Stimulated activated CD4-positive, alpha-beta T cell treated with anti-CD3 and anti-CD28 coated beads, Interleukin-15, amount 100 ng/mL, for 48 hours (primary cell): ENCODE data around the gene PTDSS2.
"Not testable (repeated sequence)": the region's sequence is repeated elsewhere in the genome, so short reads cannot be mapped to it uniquely, and the experiment has no call there.

Source experiments
- DNase-seq, 2 donors: peaks; one replicate each; pipeline ENCODE4 v3.0.0-alpha.2; 2020; ENCODE audit warnings: low read depth in 2 of 2

Gene PTDSS2

GRCh38 chr11:504994-505344, 54.9 kb downstream of the PTDSS2 start:
- no peak for DNase-seq

DNA sequence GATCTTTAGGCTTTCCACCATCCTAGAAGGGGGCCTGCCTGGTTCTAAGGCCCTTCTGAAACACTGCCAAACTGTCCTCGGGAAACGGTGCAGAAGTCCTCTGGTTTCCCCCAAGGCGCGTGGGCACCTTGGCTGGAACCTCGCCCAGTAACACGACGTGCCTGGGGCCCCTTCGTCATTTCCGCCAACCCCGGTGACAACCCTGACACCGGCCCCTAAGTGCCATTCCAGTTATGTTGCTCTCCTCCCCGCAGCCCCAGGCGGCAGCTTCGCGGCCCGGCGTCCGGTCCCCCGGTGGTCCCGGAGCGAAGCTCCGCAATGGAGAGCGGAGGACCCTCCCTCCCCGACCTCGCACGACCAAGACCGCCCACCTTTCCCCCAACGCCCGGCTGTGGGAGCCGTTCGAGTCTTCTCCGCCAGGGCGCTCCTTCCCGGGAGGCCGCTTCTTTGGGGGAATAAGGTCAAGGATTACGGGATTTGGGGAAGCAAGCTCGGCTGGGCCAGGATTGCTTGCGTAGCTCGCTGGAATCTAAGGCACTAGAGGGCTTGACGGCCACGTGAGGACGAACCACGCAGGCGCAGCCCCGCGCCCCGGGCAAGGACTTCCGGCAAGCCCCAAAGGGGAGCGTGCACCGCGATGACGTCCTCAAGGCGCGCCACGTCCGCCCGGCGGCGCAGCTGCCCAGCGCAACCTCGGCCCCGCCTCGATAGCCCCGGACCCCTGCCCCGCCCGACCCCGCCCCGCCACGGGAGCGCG, 56.3 kb downstream of the PTDSS2 start:
- DNase-seq, result peak; percentile 95 to 97

- DNase-seq, result peak; percentile 100
These were observed 57.1 kb downstream of the PTDSS2 start, which contains the start of gene RNH1 for GRCh38 chr11:506995-507726. RNH1 (minus strand) TSS chr11:507242; CDS start chr11:502162, 5,080 bp downstream.

GRCh38 chr11:507727-508515, 57.8 kb downstream of the PTDSS2 start:
- no peak for DNase-seq

GRCh38 chr11:508956-509355, 58.9 kb downstream of the PTDSS2 start:
- DNase-seq, result no peak

- DNase-seq, result no peak
These were observed 62.9 kb downstream of the PTDSS2 start for GRCh38 chr11:512761-513595.

- no peak for DNase-seq
These were observed 64.5 kb downstream of the PTDSS2 start for GRCh38 chr11:514606-515005.

DNA sequence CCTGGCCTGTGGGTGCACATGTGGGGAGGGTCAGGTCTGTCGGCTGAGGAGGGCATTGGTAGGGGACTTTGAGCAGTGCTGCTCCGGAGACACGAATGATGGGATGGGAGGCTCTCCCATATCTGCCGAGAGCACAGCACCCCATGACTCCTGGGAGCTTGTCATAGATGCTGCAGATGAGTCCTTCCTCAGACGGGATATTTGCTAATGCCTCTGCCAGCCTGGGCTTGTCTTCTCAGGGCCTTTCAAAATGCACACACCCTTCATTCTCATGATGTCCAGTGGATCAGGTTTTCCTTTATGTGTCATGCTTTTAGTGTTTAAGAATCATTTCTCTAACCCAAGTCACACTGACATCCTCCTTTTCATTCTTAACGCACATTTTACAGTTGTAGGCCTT, 65.1 kb downstream of the PTDSS2 start:
- DNase-seq, result no peak

DNA sequence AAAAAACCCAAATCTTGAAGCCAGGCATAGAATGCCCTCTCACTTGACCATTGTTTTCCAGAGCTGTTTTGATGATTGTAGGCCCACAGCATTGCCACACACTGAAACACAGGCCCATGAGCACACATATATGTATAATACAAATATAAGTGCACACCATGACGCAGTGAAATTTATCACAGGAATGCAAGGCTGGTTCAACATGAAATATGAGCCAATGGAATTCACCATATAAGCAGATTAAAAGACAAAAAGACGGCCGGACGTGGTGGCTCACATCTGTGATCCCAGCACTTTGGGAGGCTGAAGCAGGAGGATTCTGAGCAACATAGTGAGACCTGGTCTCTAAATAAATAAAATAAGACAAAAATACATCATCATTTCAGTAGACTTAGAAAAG, 66.3 kb downstream of the PTDSS2 start:
- no peak for DNase-seq

- not testable (repeated sequence) for DNase-seq
These were observed 67.0 kb downstream of the PTDSS2 start for GRCh38 chr11:516918-517685.

DNA sequence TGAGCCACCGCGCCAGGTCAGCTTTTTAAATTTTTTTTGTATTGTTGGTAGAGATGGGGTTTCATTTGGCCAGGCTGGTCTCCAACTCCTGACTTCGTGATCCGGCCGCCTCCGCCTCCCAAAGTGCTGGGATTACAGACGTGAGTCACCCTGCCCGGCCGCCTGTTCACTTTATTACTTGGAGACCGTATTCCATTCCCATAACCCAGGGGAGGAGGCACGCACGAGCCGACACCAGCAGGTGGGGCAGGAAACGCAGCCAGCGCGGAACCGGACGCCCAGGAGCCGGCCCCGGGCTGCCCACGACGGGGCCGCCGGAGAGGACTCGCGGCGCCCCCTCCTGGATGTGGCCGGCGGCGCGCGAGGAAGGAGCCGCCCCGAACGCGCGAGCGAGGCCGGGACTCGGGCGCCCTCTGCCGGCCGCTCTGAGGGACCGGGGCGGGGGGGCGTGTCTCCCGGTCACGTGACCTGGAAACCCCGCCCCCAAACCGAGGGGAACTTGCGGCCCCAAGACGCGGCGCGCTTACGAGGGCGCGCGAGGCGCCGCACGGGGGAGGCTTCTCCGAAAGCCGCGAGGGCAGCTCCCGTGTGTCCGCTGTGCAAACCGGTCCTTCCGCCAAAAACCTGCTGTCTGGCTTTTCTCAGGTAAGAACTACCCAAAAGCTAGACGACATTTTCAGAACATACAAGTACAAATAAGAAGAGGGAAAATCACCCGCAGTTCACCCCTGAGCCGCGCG, 68.6 kb downstream of the PTDSS2 start:
- DNase-seq, result peak; percentile 83 to 84

- DNase-seq, result no peak
These were observed 70.5 kb downstream of the PTDSS2 start for GRCh38 chr11:520428-521176.

DNA sequence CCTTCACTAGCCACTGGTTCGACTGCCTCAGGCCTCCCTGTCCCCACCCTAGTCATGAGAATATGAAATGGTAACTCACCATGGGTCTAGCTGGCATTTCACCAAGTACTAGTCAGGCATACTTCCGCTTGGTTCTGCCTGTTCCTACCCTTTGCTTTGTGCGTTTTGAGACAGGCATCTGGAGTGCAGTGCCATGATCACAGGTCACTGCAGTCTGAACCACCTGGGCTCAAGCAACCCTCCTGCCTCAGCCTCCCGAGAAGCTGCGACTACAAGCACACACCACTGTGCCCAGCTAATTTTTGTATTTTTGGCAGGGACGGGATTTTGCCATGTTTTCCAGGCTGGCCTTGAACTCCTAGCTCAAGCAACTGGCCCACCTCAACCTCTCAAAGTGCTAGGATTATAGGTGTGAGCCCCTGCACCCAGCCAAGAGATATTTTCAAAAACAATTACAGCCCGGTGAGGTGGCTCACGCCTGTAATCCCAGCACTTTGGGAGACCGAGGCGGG, 71.2 kb downstream of the PTDSS2 start:
- no peak for DNase-seq

GRCh38 chr11:526192-526591, 76.1 kb downstream of the PTDSS2 start:
- DNase-seq, result no peak

GRCh38 chr11:528166-528814, 78.2 kb downstream of the PTDSS2 start:
- no peak for DNase-seq

DNA sequence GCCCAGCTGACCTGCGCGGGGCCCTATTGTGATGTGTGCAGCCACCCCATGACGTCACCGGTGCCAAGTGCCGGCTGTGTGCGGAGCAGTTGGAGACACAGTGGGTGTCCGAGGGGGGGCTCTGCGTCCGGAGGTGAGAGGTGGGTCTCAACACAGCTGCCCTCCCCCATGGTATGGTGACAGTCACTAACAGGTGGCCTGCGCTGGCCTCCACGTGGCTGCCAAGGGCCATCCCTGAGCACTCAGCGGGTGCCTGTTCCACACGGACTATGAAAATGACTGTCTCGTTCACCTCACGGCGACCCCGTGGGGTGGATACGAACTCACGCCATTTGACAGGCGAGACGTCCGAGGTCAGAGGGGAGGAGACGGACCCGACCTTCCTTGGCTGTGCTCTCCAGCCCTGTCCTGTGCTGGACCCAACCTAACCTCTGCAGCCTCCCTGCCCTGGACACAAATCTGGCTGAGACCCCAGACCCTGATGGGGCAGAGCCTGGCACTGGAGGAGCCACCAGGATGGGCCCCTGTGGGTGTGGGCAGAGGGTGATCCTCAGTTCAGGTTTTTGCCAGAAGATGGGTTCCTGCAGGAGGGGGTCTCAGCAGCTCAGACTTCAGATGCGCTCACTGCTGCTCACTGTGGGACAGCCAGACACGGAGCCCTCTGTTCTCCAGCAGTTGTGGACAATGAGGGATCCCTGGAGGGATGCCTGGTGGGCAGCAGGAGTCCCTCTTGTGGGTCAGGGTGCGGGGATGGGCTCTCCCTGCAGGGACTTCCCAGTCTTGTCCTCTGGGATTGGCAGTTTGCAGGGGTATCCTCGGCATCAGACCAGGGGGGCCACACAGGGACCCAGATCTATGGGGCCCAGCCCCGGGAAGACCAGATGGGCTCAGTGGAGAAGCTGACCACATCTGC, 79.0 kb downstream of the PTDSS2 start:
- no peak for DNase-seq

- DNase-seq, result no peak
These were observed 79.8 kb downstream of the PTDSS2 start for GRCh38 chr11:529728-530411.
